Stimulated activated CD4-positive, alpha-beta T cell treated with anti-CD3 and anti-CD28 coated beads, Interleukin-15, amount 100 ng/mL, for 48 hours (primary cell): ENCODE results near the gene PEX11B.

Experiments used
- DNase-seq, 2 donors: peaks; one replicate each; pipeline ENCODE4 v3.0.0-alpha.2; 2020; ENCODE audit warnings: low read depth in 2 of 2

The PEX11B gene

GRCh38 chr1:145918144-145918991 is at the start of gene PEX11B:
Gene PEX11B, minus strand, starts transcription at chr1:145918717. Its CDS starts 29 bp downstream, at chr1:145918688.
- DNase-seq, result peak; percentile 83 to 86

- no peak for DNase-seq
Measured at GRCh38 chr1:145967288-145967687, 48.8 kb upstream of the PEX11B start.

GRCh38 chr1:145965119-145965744 is 46.7 kb upstream of the PEX11B start:
- no peak for DNase-seq

- DNase-seq, result peak; percentile 85 to 87
Measured at GRCh38 chr1:145964328-145965118, 46.0 kb upstream of the PEX11B start, which contains the start of the genes ANKRD34A and POLR3GL. Gene ANKRD34A, minus strand, starts transcription at chr1:145964575. Its CDS starts 2,816 bp downstream, at chr1:145961759. Gene POLR3GL, plus strand, starts transcription at chr1:145964690. Its CDS starts 10,176 bp downstream, at chr1:145974866.

GRCh38 chr1:145963265-145964019 is 44.9 kb upstream of the PEX11B start:
- no peak for DNase-seq

GRCh38 chr1:145962157-145963102 is 43.9 kb upstream of the PEX11B start:
- no peak for DNase-seq

GRCh38 chr1:145961425-145962156 is 43.1 kb upstream of the PEX11B start:
- no peak for DNase-seq

- no peak for DNase-seq
Measured at GRCh38 chr1:145961109-145961424, 42.5 kb upstream of the PEX11B start.

GRCh38 chr1:145960468-145961108 is 42.1 kb upstream of the PEX11B start:
- no peak for DNase-seq

GRCh38 chr1:145959957-145960467 is 41.5 kb upstream of the PEX11B start:
- no peak for DNase-seq

GRCh38 chr1:145959333-145959732 is 40.8 kb upstream of the PEX11B start:
- no peak for DNase-seq

- DNase-seq, result no peak
Measured at GRCh38 chr1:145958734-145959133, 40.2 kb upstream of the PEX11B start.

- peak; percentile 94 to 96 for DNase-seq
Measured at GRCh38 chr1:145957443-145958319, 39.2 kb upstream of the PEX11B start, which contains the start of gene LIX1L. Gene LIX1L, minus strand, starts transcription at chr1:145958017. Its CDS starts 90 bp downstream, at chr1:145957927.

- no peak for DNase-seq
Measured at GRCh38 chr1:145956781-145957442, 38.4 kb upstream of the PEX11B start.

GRCh38 chr1:145956361-145956760 is 37.8 kb upstream of the PEX11B start:
- DNase-seq, result no peak

- DNase-seq, result no peak
Measured at GRCh38 chr1:145955436-145955835, 36.9 kb upstream of the PEX11B start.

- no peak for DNase-seq
Measured at GRCh38 chr1:145953861-145954260, 35.3 kb upstream of the PEX11B start.
